Activated T-cell treated with anti-CD3 and anti-CD28 coated beads, Interleukin-2, amount 50 U/mL, for 48 hours (primary cell): Measurements from ENCODE around the gene PLD4.

Experiments
- DNase-seq, 2 experiments: peaks; one replicate each; pipeline ENCODE4 v3.0.0-alpha.2; 2020

The PLD4 gene

GRCh38 chr14:104976198-104977007 lies 51.7 kb downstream of the PLD4 start:
- peak; percentile 92 to 93 for DNase-seq

GRCh38 chr14:104977008-104977680 lies 52.5 kb downstream of the PLD4 start:
- no peak for DNase-seq

GRCh38 chr14:104977681-104978653 lies 53.3 kb downstream of the PLD4 start, which contains the start of gene AHNAK2:
Gene AHNAK2, minus strand, starts transcription at chr14:104978374. Its CDS starts 137 bp downstream, at chr14:104978237.
- peak; percentile 55 to 72 for DNase-seq

GRCh38 chr14:104978746-104979691 lies 54.3 kb downstream of the PLD4 start:
- no peak for DNase-seq

- DNase-seq: no peak
These were observed 55.3 kb downstream of the PLD4 start for GRCh38 chr14:104979758-104980610.

- DNase-seq: no peak
These were observed 56.2 kb downstream of the PLD4 start for GRCh38 chr14:104980611-104981531.

GRCh38 chr14:104981699-104982541 lies 57.2 kb downstream of the PLD4 start:
- DNase-seq: no peak

GRCh38 chr14:104982548-104983230 lies 58.0 kb downstream of the PLD4 start:
- DNase-seq: no peak
